Measurements from ENCODE around the gene CCT8L2.
"Not testable (repeated sequence)": the region's sequence is repeated elsewhere in the genome, so short reads cannot be mapped to it uniquely, and the experiment has no call there.

The CCT8L2 gene

GRCh38 chr22:16603448-16603768 lies 10.8 kb upstream of the CCT8L2 start:
- TF ChIP-seq CTCF (IDR thresholded peaks at IDR 0.05; ENCODE audit: low read depth, low read length, missing control alignments) = no peak

GRCh38 chr22:16602728-16603447 lies 10.3 kb upstream of the CCT8L2 start:
- H3K4me3 ChIP-seq (ENCODE audit: low read depth, low read length); DNase-seq (ENCODE audit: low read depth): not testable (repeated sequence)

More at GRCh38 chr22:16603448-16603768, 10.8 kb upstream of the CCT8L2 start:
- H3K4me3 ChIP-seq (ENCODE audit: low read depth, low read length) = no peak overlapping the region
- DNase-seq (ENCODE audit: low read depth) = no peak

- DNase-seq (ENCODE audit: low read depth); H3K4me3 ChIP-seq (ENCODE audit: low read depth, low read length): not testable (repeated sequence)
Measured at GRCh38 chr22:16602224-16602727, 9.7 kb upstream of the CCT8L2 start.

GRCh38 chr22:16601437-16602223 lies 9.0 kb upstream of the CCT8L2 start:
- TF ChIP-seq CTCF (IDR thresholded peaks at IDR 0.05; ENCODE audit: low read depth, low read length, missing control alignments) = no peak
- no peak for DNase-seq (ENCODE audit: low read depth)
- H3K4me3 ChIP-seq (ENCODE audit: low read depth, low read length) = no peak overlapping the region

- not testable (repeated sequence) for H3K4me3 ChIP-seq (ENCODE audit: low read depth, low read length); DNase-seq (ENCODE audit: low read depth)
Measured at GRCh38 chr22:16600644-16601436, 8.2 kb upstream of the CCT8L2 start.

GRCh38 chr22:16599648-16600047 lies 7.0 kb upstream of the CCT8L2 start:
- not testable (repeated sequence) for H3K4me3 ChIP-seq (ENCODE audit: low read depth, low read length)

GRCh38 chr22:16595251-16595650 lies 2.6 kb upstream of the CCT8L2 start:
- H3K4me3 ChIP-seq (ENCODE audit: low read depth, low read length); DNase-seq (ENCODE audit: low read depth): not testable (repeated sequence)

More at GRCh38 chr22:16599648-16600047, 7.0 kb upstream of the CCT8L2 start:
- not testable (repeated sequence) for DNase-seq (ENCODE audit: low read depth)

- no peak for TF ChIP-seq CTCF (IDR thresholded peaks at IDR 0.05; ENCODE audit: low read depth, low read length, missing control alignments)
- no peak for DNase-seq (ENCODE audit: low read depth)
- no peak overlapping the region for H3K4me3 ChIP-seq (ENCODE audit: low read depth, low read length)
Measured at GRCh38 chr22:16594026-16594425, 1.4 kb upstream of the CCT8L2 start.

GRCh38 chr22:16592231-16592630 lies 379 bp downstream of the CCT8L2 start:
- H3K4me3 ChIP-seq (ENCODE audit: low read depth, low read length); DNase-seq (ENCODE audit: low read depth): not testable (repeated sequence)

- H3K4me3 ChIP-seq (ENCODE audit: low read depth, low read length); DNase-seq (ENCODE audit: low read depth): not testable (repeated sequence)
Measured at GRCh38 chr22:16591136-16591535, 1.5 kb downstream of the CCT8L2 start.
